ENCODE results near the gene IL11RA. TPM values are rescaled to one million over a fixed set of nuclear protein-coding genes. Genes with fewer than 3 reads are reported as not detected.

The IL11RA gene
- total and polyA plus RNA-seq, 9 of the 15 experiments (the other 6 are each of a cell fraction or from before 2014, with no cell fraction given): 0.11 to 5.8 (median 2.8) TPM

- TF ChIP-seq, protein P1, sequence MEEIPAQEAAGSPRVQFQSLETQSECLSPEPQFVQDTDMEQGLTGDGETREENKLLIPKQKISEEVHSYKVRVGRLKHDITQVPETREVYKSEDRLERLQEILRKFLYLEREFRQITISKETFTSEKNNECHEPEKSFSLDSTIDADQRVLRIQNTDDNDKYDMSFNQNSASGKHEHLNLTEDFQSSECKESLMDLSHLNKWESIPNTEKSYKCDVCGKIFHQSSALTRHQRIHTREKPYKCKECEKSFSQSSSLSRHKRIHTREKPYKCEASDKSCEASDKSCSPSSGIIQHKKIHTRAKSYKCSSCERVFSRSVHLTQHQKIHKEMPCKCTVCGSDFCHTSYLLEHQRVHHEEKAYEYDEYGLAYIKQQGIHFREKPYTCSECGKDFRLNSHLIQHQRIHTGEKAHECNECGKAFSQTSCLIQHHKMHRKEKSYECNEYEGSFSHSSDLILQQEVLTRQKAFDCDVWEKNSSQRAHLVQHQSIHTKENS (CRISPR knock-in tag; IDR thresholded peaks at IDR 0.05): no peak
- TF ChIP-seq E2F4 (CRISPR knock-in tag; IDR thresholded peaks at IDR 0.05; ENCODE audit: low read depth) (no peak), CLOCK (CRISPR knock-in tag; IDR thresholded peaks at IDR 0.05; ENCODE audit: borderline replicate concordance) (no peak), ELF4 (CRISPR knock-in tag; IDR thresholded peaks at IDR 0.05) (no peak), MYC (IDR thresholded peaks at IDR 0.05; ENCODE audit: low read depth, low read length) (no peak), MYC (CRISPR knock-in tag; IDR thresholded peaks at IDR 0.05; ENCODE audit: borderline replicate concordance, low read depth) (no peak)
- Histone ChIP-seq H3K4me3 (no peak overlapping the region), H3K4me2 (ENCODE audit: insufficient read depth, low read length) (no peak overlapping the region), H3K79me2 (ENCODE audit: control insufficient read depth, insufficient read depth, low read length) (no peaks in the 10 kb centered on the region), H2AFZ (ENCODE audit: low read depth, low read length) (no peak overlapping the region), H3K27ac (ENCODE audit: extremely low read depth, low read depth, low read length) (no peak overlapping the region), H3K9ac (ENCODE audit: insufficient read depth in 1 of 2, low read depth in 2 of 2, low read length in 2 of 2) (no peak overlapping the region), H3K27me3 (ENCODE audit: control insufficient read depth in 2 of 2, insufficient read depth in 2 of 2, low read length in 2 of 2) (no peaks in the 10 kb centered on the region), H3K36me3 (ENCODE audit: control insufficient read depth, insufficient read depth, low read length) (no peaks in the 10 kb centered on the region), H3K4me1 (replicated peaks in 1 of 2; ENCODE audit: control insufficient read depth in 2 of 2, insufficient read depth in 2 of 2, low read length in 2 of 2) (no peaks in the 10 kb centered on the region), H3K9me1 (ENCODE audit: control insufficient read depth, insufficient read depth, low read length) (no peaks in the 10 kb centered on the region), H4K20me1 (replicated peaks; ENCODE audit: control insufficient read depth, insufficient read depth, low read length) (peaks cover 3% of the 10 kb centered on the region; the same call in 1 of the 2 replicates), H3K9me3 (replicated peaks; ENCODE audit: control insufficient read depth, insufficient read depth, low read depth, low read length) (no peaks in the 10 kb centered on the region)
- intact Hi-C loops (cut with micrococcal nuclease) (no loop called here), in situ Hi-C loops (cut with MboI) (no loop called here)
- 2% methylated on average over 5 of the region's 5 CpGs for WGBS (ENCODE audit: insufficient coverage, low coverage, missing lambda C conversion rate)
- ChIA-PET POLR2A (interaction anchor here (1.1 kb wide), 1 partner anchor 24 kb away, joined by 3 read pairs; no protein-coding TSS in a partner anchor), CTCF (ENCODE audit: low intra/inter-chr PET ratio) (no interaction called here)
- no peak for FAIRE-seq
- ATAC-seq: no peak
- BruUV-seq (replicated peaks): no TSS peak
- no peak for DNase-seq (ENCODE audit: extremely low read depth in 1 of 4, low spot score in 3 of 4)
Measured at GRCh38 chr9:34691936-34692315, 39.9 kb downstream of the IL11RA start.
